ENCODE results near the gene BUD31.

BUD31 gene

GRCh38 chr7:99448855-99449254, 40.1 kb downstream of the BUD31 start:
- DNase-seq = no peak
- Mint-ChIP-seq H3K27me3 (no peaks in the 10 kb centered on the region), H3K4me3 (no peak overlapping the region), H3K27ac (no peak overlapping the region), H3K9me3 (no peaks in the 10 kb centered on the region), H3K4me1 (peaks cover 6 to 8% of the 10 kb centered on the region in 2 donors), H3K36me3 (peaks cover 46 to 56% of the 10 kb centered on the region in 2 donors)
- no peak for ATAC-seq (replicated peaks)

GRCh38 chr7:99449326-99449725, 40.6 kb downstream of the BUD31 start:
- H3K36me3 Mint-ChIP-seq = peaks cover 49 to 55% of the 10 kb centered on the region in 2 donors
- no peak overlapping the region for H3K27ac Mint-ChIP-seq
- peaks cover 6 to 7% of the 10 kb centered on the region in 2 donors for H3K4me1 Mint-ChIP-seq
- DNase-seq (no peak), ATAC-seq (replicated peaks) (no peak)
- no peaks in the 10 kb centered on the region for H3K27me3 Mint-ChIP-seq
- H3K9me3 Mint-ChIP-seq = no peaks in the 10 kb centered on the region
- no peak overlapping the region for H3K4me3 Mint-ChIP-seq

GRCh38 chr7:99451936-99452335, 43.2 kb downstream of the BUD31 start:
- DNase-seq = no peak
- Mint-ChIP-seq H3K27me3 (no peaks in the 10 kb centered on the region), H3K27ac (no peak overlapping the region), H3K4me1 (peaks cover 2 to 5% of the 10 kb centered on the region in 2 donors), H3K4me3 (no peak overlapping the region), H3K36me3 (peaks cover 37 to 45% of the 10 kb centered on the region in 2 donors), H3K9me3 (no peaks in the 10 kb centered on the region)
- no peak for ATAC-seq (replicated peaks)

- no peak overlapping the region for H3K4me3 Mint-ChIP-seq
- peaks cover 41 to 45% of the 10 kb centered on the region in 2 donors for H3K36me3 Mint-ChIP-seq
- DNase-seq (no peak), ATAC-seq (replicated peaks) (no peak)
- H3K9me3 Mint-ChIP-seq = no peaks in the 10 kb centered on the region
- no peaks in the 10 kb centered on the region for H3K27me3 Mint-ChIP-seq
- H3K4me1 Mint-ChIP-seq = peaks cover 4 to 7% of the 10 kb centered on the region in 2 donors
- no peak overlapping the region for H3K27ac Mint-ChIP-seq
Observed at GRCh38 chr7:99452541-99452940, 43.8 kb downstream of the BUD31 start.

- H3K36me3 Mint-ChIP-seq = peaks cover 44 to 47% of the 10 kb centered on the region in 2 donors
- H3K9me3 Mint-ChIP-seq = no peaks in the 10 kb centered on the region
- no peak overlapping the region for H3K27ac Mint-ChIP-seq
- no peaks in the 10 kb centered on the region for H3K27me3 Mint-ChIP-seq
- peaks cover 4 to 7% of the 10 kb centered on the region in 2 donors for H3K4me1 Mint-ChIP-seq
- no peak overlapping the region for H3K4me3 Mint-ChIP-seq
- DNase-seq (no peak), ATAC-seq (replicated peaks) (no peak)
Observed at GRCh38 chr7:99453105-99453504, 44.3 kb downstream of the BUD31 start.

- Mint-ChIP-seq H3K27me3 (no peaks in the 10 kb centered on the region), H3K9me3 (no peaks in the 10 kb centered on the region), H3K36me3 (peaks cover 49 to 50% of the 10 kb centered on the region in 2 donors), H3K27ac (peak overlapping the region; percentile 69), H3K4me3 (no peak overlapping the region), H3K4me1 (peaks cover 16 to 27% of the 10 kb centered on the region in 2 donors)
- DNase-seq (no peak), ATAC-seq (replicated peaks) (no peak)
Observed at GRCh38 chr7:99455874-99456273, 47.1 kb downstream of the BUD31 start.

- Mint-ChIP-seq H3K4me3 (no peak overlapping the region), H3K27ac (peak overlapping the region; percentile 69)
Observed at GRCh38 chr7:99456288-99456687, 47.5 kb downstream of the BUD31 start.

GRCh38 chr7:99457050-99457649, 48.4 kb downstream of the BUD31 start:
- DNase-seq (no peak), ATAC-seq (replicated peaks) (no peak)
- Mint-ChIP-seq H3K36me3 (peaks cover 46 to 48% of the 10 kb centered on the region in 2 donors), H3K27ac (peak overlapping the region; percentile 42), H3K9me3 (no peaks in the 10 kb centered on the region), H3K27me3 (no peaks in the 10 kb centered on the region), H3K4me3 (no peak overlapping the region), H3K4me1 (peaks cover 16 to 27% of the 10 kb centered on the region in 2 donors)

More at GRCh38 chr7:99456288-99456687, 47.5 kb downstream of the BUD31 start:
- Mint-ChIP-seq H3K27me3 (no peaks in the 10 kb centered on the region), H3K4me1 (peaks cover 16 to 27% of the 10 kb centered on the region in 2 donors), H3K36me3 (peaks cover 46 to 48% of the 10 kb centered on the region in 2 donors), H3K9me3 (no peaks in the 10 kb centered on the region)
- ATAC-seq (replicated peaks) (no peak), DNase-seq (no peak)

- DNase-seq (no peak), ATAC-seq (replicated peaks) (no peak)
- Mint-ChIP-seq H3K36me3 (peaks cover 47 to 49% of the 10 kb centered on the region in 2 donors), H3K27ac (no peak overlapping the region), H3K4me3 (no peak overlapping the region), H3K4me1 (peaks cover 19 to 27% of the 10 kb centered on the region in 2 donors), H3K9me3 (no peaks in the 10 kb centered on the region), H3K27me3 (no peaks in the 10 kb centered on the region)
Observed at GRCh38 chr7:99457650-99458493, 49.1 kb downstream of the BUD31 start.

- Mint-ChIP-seq H3K4me1 (peaks cover 22 to 32% of the 10 kb centered on the region in 2 donors), H3K27ac (no peak overlapping the region), H3K36me3 (peaks cover 46 to 48% of the 10 kb centered on the region in 2 donors), H3K9me3 (no peaks in the 10 kb centered on the region), H3K27me3 (no peaks in the 10 kb centered on the region), H3K4me3 (no peak overlapping the region)
- peak; percentile 73 to 74 for ATAC-seq (replicated peaks)
- DNase-seq = no peak
Observed at GRCh38 chr7:99459087-99459486, 50.3 kb downstream of the BUD31 start.

GRCh38 chr7:99460651-99461050, 51.9 kb downstream of the BUD31 start:
- DNase-seq = no peak
- Mint-ChIP-seq H3K9me3 (no peaks in the 10 kb centered on the region), H3K27ac (peak overlapping the region; percentile 67), H3K27me3 (no peaks in the 10 kb centered on the region), H3K4me3 (no peak overlapping the region), H3K4me1 (peaks cover 28 to 45% of the 10 kb centered on the region in 2 donors), H3K36me3 (peaks cover 46 to 50% of the 10 kb centered on the region in 2 donors)
- no peak for ATAC-seq (replicated peaks)

- Mint-ChIP-seq H3K36me3 (peaks cover 46 to 55% of the 10 kb centered on the region in 2 donors), H3K9me3 (no peaks in the 10 kb centered on the region), H3K4me3 (no peak overlapping the region), H3K4me1 (peaks cover 30 to 50% of the 10 kb centered on the region in 2 donors), H3K27me3 (no peaks in the 10 kb centered on the region), H3K27ac (peak overlapping the region; percentile 51)
- DNase-seq (no peak), ATAC-seq (replicated peaks) (no peak)
Observed at GRCh38 chr7:99461221-99461620, 52.5 kb downstream of the BUD31 start.

GRCh38 chr7:99465421-99465768, 56.6 kb downstream of the BUD31 start:
- peaks cover 23 to 30% of the 10 kb centered on the region in 2 donors for H3K4me1 Mint-ChIP-seq
- peak; percentile 1 to 10 for ATAC-seq (replicated peaks)
- H3K27ac Mint-ChIP-seq = peak overlapping the region; percentile 97
- H3K36me3 Mint-ChIP-seq = peaks cover 20 to 30% of the 10 kb centered on the region in 2 donors
- no peaks in the 10 kb centered on the region for H3K27me3 Mint-ChIP-seq
- DNase-seq = no peak
- no peaks in the 10 kb centered on the region for H3K9me3 Mint-ChIP-seq
- H3K4me3 Mint-ChIP-seq = peak overlapping the region; percentile 91 to 97

GRCh38 chr7:99468336-99468918, 59.7 kb downstream of the BUD31 start:
- Mint-ChIP-seq H3K27me3 (no peaks in the 10 kb centered on the region), H3K4me3 (no peak overlapping the region), H3K9me3 (no peaks in the 10 kb centered on the region), H3K4me1 (peaks cover 23 to 24% of the 10 kb centered on the region in 2 donors), H3K27ac (peak overlapping the region; percentile 42), H3K36me3 (peaks cover 11 to 26% of the 10 kb centered on the region in 2 donors)
- DNase-seq = no peak
- ATAC-seq (replicated peaks) = no peak
